Measurements from ENCODE around the gene IQCK.

IQCK gene

DNA sequence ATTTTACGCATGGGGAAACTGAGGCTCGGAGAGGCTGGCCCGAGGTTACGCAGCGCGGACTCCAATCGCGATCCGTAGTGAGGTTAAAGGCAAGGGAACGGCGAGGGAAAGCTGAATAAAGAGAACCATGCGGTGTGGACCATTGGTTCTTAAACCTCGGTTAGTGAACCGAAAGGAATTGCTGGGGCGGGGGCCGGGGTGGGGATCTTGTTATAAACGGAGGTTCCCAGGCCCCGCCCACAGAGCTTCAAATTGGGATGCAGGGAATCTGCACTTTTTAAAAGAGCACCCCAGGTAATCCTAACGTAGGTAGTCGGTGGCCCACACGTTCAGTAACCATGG, 524 bp downstream of the IQCK start:
- no peak for DNase-seq (ENCODE audit: low spot score)

DNA sequence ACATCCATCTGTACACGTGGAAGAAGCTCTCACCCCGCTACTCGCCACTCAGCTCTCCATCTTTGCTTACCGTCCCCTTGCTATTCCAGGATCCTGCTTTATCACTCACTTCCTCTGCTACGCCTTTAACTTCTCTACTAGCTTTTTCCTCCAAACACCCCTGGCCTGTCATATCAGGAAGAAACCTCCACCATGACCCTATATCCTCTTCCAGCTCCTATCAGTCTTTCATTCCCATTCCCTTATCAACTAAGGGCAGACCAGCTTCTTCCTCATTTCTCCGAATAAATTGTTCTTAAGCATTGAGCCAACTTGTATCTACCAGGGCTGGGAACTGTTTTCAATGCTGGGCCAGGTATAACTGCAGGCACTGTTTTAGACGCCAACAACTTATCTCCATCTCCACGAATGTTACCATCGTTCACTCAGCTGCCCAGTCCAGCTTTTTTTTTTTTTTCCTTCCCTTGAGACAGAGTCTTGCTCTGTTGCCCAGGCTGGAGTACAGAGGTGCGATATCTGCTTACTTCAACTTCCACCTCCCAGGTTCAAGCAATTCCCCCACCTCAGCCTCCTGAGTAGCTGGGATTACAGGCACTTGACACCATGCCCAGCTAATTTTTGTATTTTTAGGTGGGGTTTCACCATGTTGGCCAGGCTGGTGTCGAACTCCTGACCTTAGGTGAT, 4.3 kb downstream of the IQCK start:
- no peak for DNase-seq (ENCODE audit: low spot score)

- DNase-seq (ENCODE audit: low spot score), result no peak
Observed at GRCh38 chr16:19722981-19723380, 4.9 kb downstream of the IQCK start.

DNA sequence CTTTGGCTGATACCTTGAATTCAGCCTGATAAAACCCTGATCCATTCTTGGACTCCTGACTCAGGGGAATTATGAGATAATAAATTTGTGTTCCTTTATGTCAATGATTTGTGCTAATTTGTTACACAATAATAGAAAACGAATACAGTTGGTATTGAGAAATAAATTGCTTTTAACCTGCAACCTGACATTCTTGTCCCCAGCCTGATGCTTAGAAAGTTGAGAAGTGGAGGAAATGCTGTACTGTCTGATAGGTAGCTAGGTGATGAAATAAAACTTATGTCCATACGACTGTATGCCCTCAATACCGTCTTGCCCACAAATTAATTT, 10.5 kb downstream of the IQCK start:
- DNase-seq (ENCODE audit: low spot score), result no peak

DNA sequence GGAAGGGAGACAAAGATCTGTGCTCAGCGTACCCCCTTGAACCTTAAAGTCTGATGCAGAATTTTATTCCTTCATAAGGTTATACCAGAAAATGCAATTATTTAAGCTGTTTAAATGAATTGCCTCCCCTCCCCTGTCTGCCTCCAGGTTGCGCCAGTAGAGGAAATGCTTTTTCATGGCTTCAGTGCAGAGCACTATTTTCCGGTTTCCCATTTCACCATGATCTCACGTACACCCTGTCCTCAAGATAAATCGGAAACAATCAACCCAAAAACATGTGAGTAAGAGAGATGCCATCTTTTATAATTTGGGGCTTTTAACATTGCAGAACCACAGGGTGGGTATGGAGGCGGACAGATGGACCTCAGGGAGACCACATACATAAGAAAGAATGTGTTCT, 15.5 kb downstream of the IQCK start:
- no peak for DNase-seq (ENCODE audit: low spot score)

DNA sequence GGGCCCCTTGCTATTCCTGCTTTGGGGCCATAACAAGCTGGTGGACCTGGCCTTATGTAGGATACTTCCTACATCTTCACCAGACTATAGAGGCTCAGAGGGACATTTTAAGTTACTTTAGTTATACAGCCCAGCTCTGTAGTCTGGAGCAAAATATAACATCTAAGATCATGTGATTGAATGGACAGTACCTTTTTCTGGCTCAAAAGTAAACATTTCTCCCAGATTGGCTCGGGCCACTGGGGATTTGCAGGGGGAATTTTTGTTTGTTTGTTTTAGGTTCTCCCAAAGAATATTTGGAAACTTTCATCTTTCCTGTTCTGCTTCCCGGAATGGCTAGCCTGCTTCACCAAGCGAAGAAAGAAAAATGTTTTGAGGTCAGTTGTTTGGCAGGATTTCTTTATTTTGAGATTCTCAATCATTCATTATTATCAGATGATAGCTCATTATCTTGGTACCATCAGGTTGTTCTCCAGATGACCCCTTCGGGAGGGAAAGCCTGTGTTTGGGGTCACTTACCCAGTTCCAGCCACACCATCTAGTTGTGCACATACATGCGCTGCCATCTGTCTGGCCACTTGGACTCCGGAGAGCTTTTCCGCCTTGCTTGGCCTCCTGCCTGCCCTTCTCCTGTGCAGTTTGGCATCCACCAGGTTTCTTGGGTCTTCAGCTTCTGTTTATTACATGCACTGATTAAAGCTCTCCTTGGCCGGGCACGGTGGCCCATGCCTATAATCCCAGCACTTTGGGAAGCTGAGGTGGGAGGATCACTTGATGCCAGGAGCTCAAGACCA, 17.2 kb downstream of the IQCK start:
- DNase-seq (ENCODE audit: low spot score), result no peak

DNA sequence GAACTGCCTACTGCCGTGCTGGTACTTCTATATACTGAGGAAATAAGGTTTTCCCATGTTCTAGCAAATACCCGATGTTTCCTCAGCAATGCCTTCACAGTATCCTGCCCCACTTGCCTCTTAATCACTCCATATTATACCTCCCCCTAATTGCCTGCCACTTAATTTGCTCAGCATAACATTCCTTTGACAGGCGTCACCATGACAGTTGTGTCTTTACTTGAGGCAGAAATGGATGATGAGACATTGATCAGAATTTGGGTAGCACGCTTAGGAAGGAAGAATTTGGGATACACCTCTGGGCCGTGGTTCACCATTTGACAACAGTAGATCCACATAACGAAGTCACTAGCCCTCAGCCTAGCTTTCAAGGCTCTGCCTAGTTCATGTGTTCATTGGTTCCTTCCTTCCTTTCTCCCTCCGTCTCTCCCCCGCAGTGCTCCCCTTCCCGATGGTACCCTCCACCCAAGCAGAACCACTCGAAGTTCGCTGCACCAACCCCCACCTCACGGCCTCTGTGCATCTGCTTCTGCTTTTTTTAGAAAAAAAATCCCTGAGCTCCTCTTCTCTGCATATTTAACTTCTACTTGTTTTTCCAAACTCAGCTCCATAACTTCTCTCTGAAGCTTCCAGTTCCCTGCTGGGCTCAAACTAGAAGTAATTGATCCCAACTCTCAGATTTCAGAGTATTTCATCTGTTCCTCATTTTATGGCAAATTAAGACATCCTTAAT, 19.4 kb downstream of the IQCK start:
- DNase-seq (ENCODE audit: low spot score), result no peak

- no peak for DNase-seq (ENCODE audit: low spot score)
Observed at GRCh38 chr16:19741354-19741753, 23.3 kb downstream of the IQCK start.

DNA sequence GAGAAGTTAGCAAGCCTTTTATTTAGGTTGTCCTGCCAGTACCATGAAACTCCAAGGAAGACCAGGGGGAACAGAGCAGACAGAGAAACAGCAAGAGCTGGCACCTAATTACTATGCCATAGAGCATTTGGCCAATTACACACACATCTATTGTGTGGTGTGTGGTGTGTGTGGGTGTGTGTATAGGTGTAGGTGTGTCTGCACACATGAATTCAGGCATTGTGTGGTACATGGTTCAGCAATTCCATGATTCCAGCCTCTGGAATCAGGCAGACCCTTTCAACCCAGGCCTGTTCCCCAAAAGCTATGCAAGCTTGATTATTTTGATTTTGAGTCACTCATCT, 25.7 kb downstream of the IQCK start:
- DNase-seq (ENCODE audit: low spot score), result no peak

- no peak for DNase-seq (ENCODE audit: low spot score)
Observed at GRCh38 chr16:19744670-19745069, 26.6 kb downstream of the IQCK start.

DNA sequence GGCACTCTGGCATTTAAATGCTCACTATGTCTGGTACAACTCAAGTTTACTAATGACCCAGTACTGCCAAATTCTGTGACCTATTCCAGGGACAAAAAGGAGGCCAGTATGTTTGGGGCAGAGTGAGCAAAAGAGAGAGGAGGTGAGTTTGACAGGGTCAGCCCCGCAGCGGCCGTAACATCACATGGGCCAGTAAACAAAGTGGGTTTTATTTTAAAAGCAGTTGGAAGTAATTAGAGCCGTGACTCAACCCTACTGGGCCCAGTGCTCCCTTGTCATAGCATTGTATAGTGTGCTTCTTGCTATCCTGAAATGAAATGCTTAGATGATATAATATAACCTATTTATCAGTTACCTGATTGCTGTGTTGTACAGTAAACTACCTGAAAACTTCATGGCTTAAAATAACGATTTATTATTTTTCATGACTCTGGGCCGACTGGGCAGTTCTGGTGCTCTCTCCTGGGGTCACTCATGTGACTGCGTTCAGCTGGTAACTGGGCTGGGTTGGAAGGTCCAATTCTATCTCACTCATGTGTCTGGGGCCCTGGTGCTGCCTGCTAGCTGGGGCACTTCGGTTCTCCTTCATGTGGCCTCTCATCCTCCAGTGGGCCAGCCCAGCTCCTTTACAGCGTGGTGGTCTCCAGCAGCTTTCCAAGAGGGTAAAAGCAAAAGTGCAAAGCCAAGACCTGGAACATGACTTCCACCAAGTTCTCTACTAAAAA, 27.4 kb downstream of the IQCK start:
- DNase-seq (ENCODE audit: low spot score), result peak; percentile 39

DNA sequence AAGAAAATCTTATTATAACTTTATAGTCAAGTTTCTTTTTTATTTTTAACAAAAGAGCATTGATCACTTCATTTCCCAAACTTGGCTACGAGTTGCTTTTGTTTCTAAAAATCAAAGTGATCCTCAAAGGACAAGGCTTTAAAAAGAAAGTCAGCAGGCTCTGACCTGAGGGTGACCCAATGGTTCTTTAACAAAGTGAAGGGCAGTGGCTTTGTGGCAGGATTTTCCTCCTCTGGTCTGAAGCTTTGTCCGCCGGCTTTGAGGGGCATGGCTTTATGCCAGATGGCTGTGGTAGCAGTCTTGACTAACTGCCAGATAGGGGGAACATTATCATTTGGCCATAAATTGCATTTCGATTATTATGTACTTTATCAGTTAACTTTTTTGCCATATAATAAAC, 28.5 kb downstream of the IQCK start:
- no peak for DNase-seq (ENCODE audit: low spot score)

DNA sequence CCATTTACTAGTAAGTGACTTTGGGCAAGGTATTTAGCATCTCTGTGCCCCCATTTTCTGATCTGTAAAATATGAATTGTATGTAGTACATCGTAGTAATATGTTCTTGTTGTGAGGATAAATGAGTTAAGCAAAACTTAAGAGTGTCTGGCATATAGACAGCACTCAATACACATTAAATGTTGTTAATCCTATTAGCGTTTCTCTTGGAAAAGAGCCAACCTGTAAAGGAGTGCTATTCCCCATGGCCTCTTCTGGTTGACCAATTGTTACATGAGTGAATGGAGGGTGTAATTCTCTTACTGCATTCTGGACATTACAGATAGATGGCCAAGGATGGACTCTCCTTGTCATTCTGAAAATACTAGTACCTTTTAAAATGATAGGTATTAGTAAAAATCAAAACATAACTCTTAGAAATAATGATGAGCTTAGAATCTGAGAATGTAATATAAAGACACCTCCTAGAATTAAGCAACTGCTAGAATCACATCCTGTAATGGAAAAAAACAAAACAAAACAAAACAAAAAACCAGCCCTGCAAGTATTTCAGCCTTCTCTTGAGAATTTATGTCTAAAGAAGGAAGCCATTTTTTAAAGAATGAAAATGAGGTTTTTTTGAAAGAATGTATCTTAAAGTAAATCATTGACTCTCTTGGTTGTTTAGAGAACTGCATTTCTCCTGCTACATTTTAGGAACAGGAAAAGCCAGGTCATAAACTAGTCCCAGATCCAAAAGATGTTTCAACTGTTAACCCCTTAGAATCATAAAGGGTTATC, 30.5 kb downstream of the IQCK start:
- no peak for DNase-seq (ENCODE audit: low spot score)

- DNase-seq (ENCODE audit: low spot score), result no peak
Observed at GRCh38 chr16:19749571-19750080, 31.6 kb downstream of the IQCK start.

- DNase-seq (ENCODE audit: low spot score), result no peak
Observed at GRCh38 chr16:19751478-19752385, 33.7 kb downstream of the IQCK start.

DNA sequence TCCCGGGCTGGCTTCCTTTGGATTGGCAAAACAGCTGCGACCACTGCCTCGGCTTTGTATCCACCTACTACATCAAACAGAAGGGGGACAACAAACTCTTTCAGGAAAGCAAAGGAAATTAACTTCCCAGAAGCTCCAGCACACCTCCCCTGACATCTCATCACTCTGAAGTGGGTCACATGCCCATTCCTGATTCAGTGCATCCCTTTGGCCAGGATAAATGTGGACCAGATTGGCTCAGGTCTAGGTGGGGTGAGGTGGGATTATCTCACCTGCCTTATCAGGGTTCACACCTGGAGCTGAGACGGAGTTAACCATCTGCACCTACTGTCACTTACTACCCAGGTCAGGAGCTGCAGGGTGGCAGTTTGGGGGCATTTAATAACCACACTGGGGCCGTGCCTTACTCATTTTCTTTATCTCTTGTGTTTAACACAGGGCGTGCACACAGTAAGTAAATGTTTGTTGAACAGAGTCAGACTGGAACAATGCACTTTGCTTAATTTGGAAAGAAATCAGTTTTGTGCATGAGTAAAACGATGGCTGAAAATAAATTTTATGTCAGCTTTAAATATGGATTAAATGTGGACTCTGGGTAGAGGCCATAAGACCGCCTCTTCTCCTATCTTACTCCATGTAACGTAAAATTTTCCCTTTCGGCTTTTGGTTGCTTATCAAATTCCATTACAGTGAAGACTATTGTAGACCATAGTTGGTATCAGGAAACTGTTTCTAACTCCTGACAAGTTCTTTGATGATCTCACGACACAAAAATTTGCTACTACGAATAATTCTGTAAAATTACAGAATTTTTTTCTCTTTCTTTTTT, 36.0 kb downstream of the IQCK start:
- no peak for DNase-seq (ENCODE audit: low spot score)

DNA sequence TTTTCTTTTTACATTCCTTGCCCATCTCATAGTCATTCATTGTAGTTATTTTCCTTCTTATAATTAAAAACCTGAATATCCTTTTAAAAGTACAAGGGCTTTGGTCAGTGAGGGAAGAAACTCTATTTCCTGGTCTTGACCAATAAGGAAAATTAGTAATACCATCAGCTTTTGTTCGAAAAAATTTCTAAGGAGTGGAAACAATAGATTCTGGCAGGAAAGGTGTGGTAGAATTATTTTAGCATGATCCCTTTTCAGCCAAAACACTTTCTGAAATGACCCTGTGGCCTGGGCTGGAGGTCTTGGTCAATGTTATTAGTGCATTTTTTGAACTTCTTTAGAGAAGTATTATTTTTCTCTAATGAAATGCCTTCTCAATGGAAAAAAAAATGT, 36.6 kb downstream of the IQCK start:
- DNase-seq (ENCODE audit: low spot score), result no peak

DNA sequence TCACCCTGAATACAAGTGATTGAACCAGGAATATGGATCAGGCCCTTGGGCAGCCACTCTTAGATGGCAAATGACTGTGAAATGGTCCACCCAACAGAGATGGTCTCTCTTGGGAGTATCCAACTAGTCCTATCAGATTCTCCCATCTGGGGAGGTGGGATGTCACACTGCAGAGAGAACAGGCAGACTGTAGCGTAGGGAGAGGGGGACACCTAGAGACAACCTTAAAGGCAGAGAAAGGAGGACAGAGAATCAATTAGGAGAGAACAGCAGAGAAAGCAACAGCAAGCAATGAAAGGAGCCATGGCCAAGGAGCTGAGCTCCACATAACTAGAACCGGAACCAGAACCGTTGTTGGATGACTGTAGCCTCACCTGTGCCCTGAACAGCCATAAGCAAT, 37.2 kb downstream of the IQCK start:
- no peak for DNase-seq (ENCODE audit: low spot score)

GRCh38 chr16:19757026-19757425, 39.0 kb downstream of the IQCK start:
- peak; percentile 41 for DNase-seq (ENCODE audit: low spot score)
